ENCODE measurements around the gene HAAO. TPM values are rescaled to one million over a fixed set of nuclear protein-coding genes. Genes with fewer than 3 reads are reported as not detected.

HAAO gene
- total RNA-seq, 1 donor from 2014 or later, result 4.9 TPM

DNA sequence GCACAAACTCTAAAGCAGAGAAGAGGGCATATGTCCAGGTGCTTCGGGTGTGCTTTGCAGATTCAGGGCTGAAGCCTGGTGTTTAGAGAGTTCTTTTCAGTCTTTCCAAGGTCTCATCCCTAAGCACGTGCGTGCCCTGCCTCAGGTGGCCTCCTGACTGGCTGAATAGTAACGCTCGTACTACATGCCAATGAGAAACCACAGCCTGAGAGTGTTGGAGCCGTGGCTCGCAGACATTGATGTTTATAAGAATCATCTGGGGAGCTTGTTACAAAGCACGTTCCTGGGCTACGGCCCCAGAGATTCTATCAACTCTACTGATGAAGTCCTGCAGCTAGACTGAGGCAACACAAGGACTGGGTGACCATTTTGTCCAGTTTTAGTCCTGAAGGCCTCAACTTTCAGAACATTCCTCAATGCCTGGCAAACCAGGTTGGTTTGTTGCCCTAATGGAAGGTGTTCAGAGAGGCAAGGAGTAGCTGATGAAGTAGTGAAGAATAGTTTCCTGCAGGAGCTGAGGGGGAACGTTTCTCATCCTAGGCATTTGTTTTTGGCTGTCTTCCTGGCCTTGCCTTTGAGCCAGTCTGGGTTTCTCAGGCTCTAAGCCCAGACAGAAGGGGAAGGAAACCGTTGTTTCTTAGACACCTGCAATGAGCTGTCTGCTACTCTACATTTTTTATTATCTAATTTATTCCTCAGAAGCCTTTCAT is 31.5 kb upstream of the HAAO start:
- H3K27me3 Mint-ChIP-seq (ENCODE audit: low read depth), result peaks cover 2% of the 10 kb centered on the region
- no peak for TF ChIP-seq CTCF (conservative IDR thresholded peaks at IDR 0.05)
- H3K9me3 Mint-ChIP-seq, result peaks cover 2% of the 10 kb centered on the region
- H3K4me3 Mint-ChIP-seq, result no peak overlapping the region
- no peaks in the 10 kb centered on the region for H3K36me3 Mint-ChIP-seq (ENCODE audit: low read depth)
- peaks cover 10% of the 10 kb centered on the region for H3K4me1 Mint-ChIP-seq
- H3K27ac Mint-ChIP-seq (ENCODE audit: unreplicated experiment), result no peak overlapping the region
- DNase-seq (ENCODE audit: low read depth, low spot score), result no peak

GRCh38 chr2:42819160-42819559 is 26.8 kb upstream of the HAAO start:
- H3K9me3 Mint-ChIP-seq, result peaks cover 8% of the 10 kb centered on the region
- no peak for TF ChIP-seq CTCF (conservative IDR thresholded peaks at IDR 0.05)
- DNase-seq (ENCODE audit: low read depth, low spot score), result no peak

DNA sequence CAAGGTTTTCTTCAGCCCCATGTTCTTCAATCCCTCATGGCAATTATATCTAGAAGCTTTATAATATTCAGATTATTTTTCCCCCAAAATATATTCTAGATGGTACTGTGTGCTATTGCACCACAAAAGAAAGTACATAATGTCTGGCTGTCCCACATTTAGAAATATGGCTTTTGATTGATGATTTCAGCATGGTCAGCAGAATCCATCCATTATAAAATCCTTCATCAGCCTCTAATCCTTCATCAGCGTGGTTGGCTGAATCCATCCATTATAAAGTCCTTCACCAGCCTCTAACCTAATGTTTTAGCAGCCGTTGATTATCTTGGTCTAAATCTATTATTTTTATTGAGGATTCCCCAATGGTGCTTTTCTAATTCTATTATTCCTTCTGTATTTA is 23.3 kb upstream of the HAAO start:
- H3K4me1 Mint-ChIP-seq, result peaks cover 10% of the 10 kb centered on the region
- TF ChIP-seq CTCF (conservative IDR thresholded peaks at IDR 0.05), result no peak
- H3K9me3 Mint-ChIP-seq, result peaks cover 16% of the 10 kb centered on the region
- H3K4me3 Mint-ChIP-seq, result no peak overlapping the region
- DNase-seq (ENCODE audit: low read depth, low spot score), result no peak
- H3K27me3 Mint-ChIP-seq (ENCODE audit: low read depth), result peaks cover 3% of the 10 kb centered on the region
- H3K27ac Mint-ChIP-seq (ENCODE audit: unreplicated experiment), result no peak overlapping the region
- peaks cover 13% of the 10 kb centered on the region for H3K36me3 Mint-ChIP-seq (ENCODE audit: low read depth)

More at GRCh38 chr2:42819160-42819559, 26.8 kb upstream of the HAAO start:
- H3K4me1 Mint-ChIP-seq, result no peaks in the 10 kb centered on the region
- peak overlapping the region; percentile 52 for H3K4me3 Mint-ChIP-seq
- H3K27ac Mint-ChIP-seq (ENCODE audit: unreplicated experiment), result no peak overlapping the region
- no peaks in the 10 kb centered on the region for H3K27me3 Mint-ChIP-seq (ENCODE audit: low read depth)
- peaks cover 4% of the 10 kb centered on the region for H3K36me3 Mint-ChIP-seq (ENCODE audit: low read depth)

DNA sequence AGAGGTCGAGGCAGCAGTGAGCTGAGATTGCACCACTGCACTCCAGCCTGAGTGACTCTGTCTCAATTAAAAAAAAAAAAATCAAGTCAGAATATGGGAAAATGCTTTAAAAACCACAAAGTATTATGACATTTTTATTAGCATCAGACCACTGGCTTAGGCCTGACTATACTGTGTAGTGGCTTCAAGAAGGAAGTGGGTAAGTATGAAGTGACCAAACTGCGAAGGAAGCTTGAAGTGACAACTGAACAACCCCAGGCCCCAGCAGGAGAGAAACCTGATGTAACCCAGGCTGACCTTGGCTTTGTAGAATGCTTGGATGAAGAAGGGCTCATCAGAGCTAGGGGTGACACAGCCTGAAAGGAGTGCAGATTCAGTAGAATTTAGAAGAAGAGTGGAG is 21.4 kb upstream of the HAAO start:
- Mint-ChIP-seq H3K4me1 (peaks cover 23% of the 10 kb centered on the region), H3K9me3 (peaks cover 16% of the 10 kb centered on the region), H3K27ac (ENCODE audit: unreplicated experiment) (no peak overlapping the region), H3K4me3 (no peak overlapping the region), H3K36me3 (ENCODE audit: low read depth) (peaks cover 17% of the 10 kb centered on the region), H3K27me3 (ENCODE audit: low read depth) (peaks cover 9% of the 10 kb centered on the region)
- TF ChIP-seq CTCF (conservative IDR thresholded peaks at IDR 0.05), result no peak
- DNase-seq (ENCODE audit: low read depth, low spot score), result no peak

GRCh38 chr2:42812899-42813479 is 20.6 kb upstream of the HAAO start:
- TF ChIP-seq CTCF (conservative IDR thresholded peaks at IDR 0.05), result peak; percentile 68
- DNase-seq (ENCODE audit: low read depth, low spot score), result no peak
- no peak overlapping the region for H3K27ac Mint-ChIP-seq (ENCODE audit: unreplicated experiment)
- H3K4me3 Mint-ChIP-seq, result peak overlapping the region; percentile 83
- peaks cover 9% of the 10 kb centered on the region for H3K27me3 Mint-ChIP-seq (ENCODE audit: low read depth)
- H3K4me1 Mint-ChIP-seq, result peaks cover 29% of the 10 kb centered on the region
- peaks cover 16% of the 10 kb centered on the region for H3K9me3 Mint-ChIP-seq
- H3K36me3 Mint-ChIP-seq (ENCODE audit: low read depth), result peaks cover 17% of the 10 kb centered on the region

Data from neural crest cell (in vitro differentiated cells).